HG03558 (cell line): ENCODE data around the gene PPP1R16B.
A peak's percentile ranks its signal among the peaks of the same experiment; 100 is the strongest.

Source experiments
- ATAC-seq: cut with Tn5 transposase; IDR thresholded peaks from one replicate; pipeline ENCODE4 v1.9.1; 2021; ENCODE audit warnings: moderate number of reproducible peaks; ENCODE audit not compliant: unreplicated experiment; ENCODE audit errors: extremely low read depth

The PPP1R16B gene

GRCh38 chr20:38926142-38926933, 120.8 kb downstream of the PPP1R16B start, which contains the start of gene FAM83D:
Gene FAM83D, plus strand, starts transcription at chr20:38926417. Its CDS starts 26 bp downstream, at chr20:38926443.
- peak; percentile 87 for ATAC-seq

DNA sequence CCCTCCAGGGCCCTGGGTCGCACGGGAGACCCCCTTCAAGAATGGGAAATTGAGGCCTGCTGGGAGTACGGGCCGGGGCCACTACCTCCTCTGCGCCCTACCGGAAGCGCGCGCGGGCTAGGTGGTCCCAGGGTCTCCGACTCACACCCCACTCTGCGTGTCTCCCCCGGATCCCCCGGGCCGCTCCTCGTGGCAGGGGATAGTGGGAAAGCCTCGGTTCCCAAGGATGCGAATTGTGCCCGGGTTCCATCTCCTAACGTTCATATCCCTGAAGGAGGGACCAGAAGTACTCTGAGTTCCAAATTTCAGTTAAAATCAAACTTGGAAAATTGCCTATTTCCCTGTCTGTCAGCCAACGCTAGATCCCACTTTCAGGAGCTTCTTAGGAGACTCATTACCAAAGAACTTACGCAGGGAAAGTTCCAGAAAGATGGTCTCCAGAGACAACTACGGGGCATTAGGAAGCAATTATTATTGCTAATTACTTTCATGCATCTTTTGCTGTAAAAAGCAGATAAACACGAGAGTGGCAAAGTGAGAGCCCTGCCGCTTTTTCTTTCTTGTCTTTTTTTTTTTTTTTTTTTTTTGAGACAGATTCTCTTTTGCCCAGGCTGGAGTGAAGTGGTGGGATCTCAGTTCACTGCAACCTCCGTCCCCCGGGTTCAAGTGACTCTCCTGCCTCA, 121.6 kb downstream of the PPP1R16B start:
- no peak for ATAC-seq

DNA sequence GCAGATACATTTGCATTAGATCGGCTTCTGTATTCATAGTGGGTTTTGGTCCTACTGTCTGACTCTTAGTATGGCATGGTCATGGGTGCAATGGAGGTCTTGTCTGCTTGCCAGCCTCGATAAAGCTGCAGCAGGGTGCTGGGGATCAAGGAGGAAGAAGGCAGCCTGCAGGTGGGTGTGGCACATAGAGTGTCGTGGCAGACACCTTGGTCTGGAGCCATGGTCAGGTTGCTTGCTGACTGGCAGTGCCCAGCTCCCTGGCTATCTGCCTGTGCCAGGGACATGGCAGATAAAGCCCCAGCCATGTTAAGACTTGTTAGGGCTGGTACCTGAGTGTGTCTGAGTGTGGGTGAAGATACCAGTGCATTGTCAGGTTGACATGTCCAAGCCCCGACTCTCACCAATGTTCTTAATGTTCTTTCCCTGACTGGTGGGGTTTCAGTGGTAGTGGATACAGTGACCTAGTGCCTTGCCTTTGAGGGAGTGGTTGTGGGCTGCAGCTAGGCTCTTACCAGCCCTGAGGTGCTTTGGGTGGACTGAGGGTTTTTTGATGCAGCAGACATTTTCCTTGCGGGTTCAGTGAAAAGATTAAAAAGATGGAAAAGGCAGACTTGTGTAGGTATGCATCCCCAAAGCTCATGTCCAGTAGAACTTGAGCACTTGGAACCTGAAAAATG, 122.5 kb downstream of the PPP1R16B start:
- ATAC-seq, result no peak

GRCh38 chr20:38930242-38930569, 124.7 kb downstream of the PPP1R16B start:
- no peak for ATAC-seq

DNA sequence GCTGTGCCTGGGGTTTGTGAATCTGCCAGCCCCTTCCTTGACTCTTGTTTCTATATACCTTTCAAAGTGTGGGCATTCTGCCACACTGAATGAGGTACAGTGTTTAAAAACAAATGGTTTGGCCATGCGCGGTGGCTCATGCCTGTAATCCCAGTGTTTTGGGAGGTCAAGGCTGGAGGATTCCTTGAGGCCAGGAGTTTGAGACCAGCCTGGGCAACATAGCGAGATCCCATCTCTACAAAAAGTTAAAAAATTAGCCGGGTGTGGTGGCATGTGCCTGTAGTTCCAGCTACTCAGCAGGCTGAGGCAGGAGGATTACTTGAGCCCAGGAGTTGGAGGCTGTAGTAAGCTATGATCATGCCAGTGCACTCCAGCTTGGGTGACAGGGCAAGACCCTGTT, 126.5 kb downstream of the PPP1R16B start:
- no peak for ATAC-seq

- no peak for ATAC-seq
Measured at GRCh38 chr20:38932457-38933120, 127.1 kb downstream of the PPP1R16B start.

DNA sequence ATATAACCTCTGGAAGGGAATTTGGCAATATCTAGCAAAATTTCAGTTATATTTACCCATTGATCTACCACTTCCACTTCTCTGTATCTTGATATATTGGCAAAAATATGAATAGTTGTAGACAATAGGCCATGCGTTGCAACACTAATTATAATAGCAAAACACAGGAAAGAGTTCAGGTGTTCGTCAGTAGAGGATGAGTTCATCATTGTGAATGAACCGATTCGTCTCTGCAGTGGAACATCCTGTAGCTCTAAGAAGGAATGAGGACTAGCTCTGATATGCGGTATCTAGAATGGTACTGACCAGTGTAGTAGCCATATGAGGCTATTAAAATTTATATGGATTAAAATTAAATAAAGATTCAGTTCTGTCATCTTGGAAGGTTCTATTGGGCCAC, 129.0 kb downstream of the PPP1R16B start:
- no peak for ATAC-seq

GRCh38 chr20:38935285-38935684, 129.8 kb downstream of the PPP1R16B start:
- no peak for ATAC-seq

- no peak for ATAC-seq
Measured at GRCh38 chr20:38935967-38936407, 130.5 kb downstream of the PPP1R16B start.

DNA sequence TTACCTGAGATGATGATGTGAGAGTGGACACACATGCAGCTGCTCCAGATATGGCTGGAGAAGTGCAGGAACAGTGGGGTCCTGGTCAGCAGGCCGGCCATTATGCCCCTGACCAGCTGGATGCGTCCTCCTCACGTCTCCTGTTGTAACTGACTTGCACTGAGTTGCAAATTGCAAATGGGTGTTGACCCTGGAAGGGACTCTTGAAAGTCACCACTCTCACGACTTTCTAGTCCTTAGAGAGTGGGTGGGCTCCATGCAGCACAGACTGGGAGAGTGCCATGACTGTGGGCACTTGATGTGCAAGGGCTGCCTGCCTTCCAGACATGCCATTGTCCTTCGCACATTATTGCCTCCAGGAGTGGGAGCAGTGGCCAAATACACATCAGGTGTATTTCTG, 131.5 kb downstream of the PPP1R16B start:
- ATAC-seq, result no peak

GRCh38 chr20:38937978-38938473, 132.5 kb downstream of the PPP1R16B start:
- no peak for ATAC-seq

DNA sequence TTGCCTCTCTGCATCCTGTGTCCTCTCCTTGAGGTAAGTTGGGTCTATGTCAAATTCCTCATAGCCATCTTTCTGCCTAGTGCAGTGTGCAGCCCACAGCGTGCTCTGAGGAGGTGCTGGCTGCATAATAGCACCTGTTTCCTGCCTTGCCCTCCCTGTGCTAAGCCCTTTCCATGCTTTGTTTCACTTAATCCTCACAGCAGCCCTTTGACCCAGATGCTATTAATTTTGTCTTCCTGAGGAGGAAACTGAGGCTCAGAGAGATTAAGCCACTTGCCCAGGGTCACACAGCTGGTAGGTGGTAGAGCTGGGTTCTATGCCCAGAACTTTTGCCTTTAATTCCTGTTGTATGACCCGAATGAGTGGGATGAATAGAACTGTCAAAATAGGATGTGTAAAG, 134.2 kb downstream of the PPP1R16B start:
- ATAC-seq, result no peak

DNA sequence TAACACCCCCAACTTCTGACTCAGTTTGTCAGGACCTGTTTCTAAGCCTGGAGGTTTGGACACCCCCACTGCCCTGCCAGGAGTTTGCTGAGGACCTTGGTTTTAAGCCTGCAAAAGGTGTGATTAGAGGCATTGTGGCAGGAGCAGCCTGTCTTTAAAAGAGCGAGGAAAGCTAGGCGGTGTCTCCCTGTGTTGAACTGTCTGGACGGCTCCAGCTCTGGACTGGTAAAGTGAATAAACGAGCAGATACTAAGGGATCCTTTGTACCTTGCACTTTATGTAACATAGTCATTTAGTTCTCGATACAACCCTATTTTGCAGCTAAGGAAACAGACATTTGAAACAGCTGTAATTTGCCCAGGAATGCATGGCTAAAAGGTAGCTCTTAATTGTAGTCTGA, 135.1 kb downstream of the PPP1R16B start:
- ATAC-seq, result no peak

GRCh38 chr20:38941726-38942389, 136.4 kb downstream of the PPP1R16B start:
- ATAC-seq, result no peak

GRCh38 chr20:38945012-38945411, 139.5 kb downstream of the PPP1R16B start:
- ATAC-seq, result no peak

DNA sequence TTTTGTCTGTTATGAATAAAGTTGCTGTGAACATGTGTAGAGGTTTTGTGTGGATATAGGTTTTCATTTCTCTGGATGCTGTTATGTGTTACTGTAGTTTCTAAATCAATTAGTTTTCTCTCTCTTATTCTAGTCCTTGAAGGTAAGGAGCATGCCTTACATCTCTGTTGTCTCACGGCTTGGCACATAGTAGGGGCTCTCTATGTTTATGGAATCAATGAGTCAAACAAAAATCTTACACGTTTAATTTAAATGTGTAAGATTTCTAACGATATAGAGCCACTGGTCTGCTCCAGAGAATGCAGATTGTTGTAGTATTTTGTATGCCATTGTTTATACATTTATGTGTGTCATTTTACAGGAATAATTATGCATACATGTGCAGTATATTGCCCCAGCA, 141.3 kb downstream of the PPP1R16B start:
- no peak for ATAC-seq

GRCh38 chr20:38947931-38948362, 142.4 kb downstream of the PPP1R16B start:
- no peak for ATAC-seq

- ATAC-seq, result no peak
Measured at GRCh38 chr20:38950254-38950653, 144.8 kb downstream of the PPP1R16B start.

DNA sequence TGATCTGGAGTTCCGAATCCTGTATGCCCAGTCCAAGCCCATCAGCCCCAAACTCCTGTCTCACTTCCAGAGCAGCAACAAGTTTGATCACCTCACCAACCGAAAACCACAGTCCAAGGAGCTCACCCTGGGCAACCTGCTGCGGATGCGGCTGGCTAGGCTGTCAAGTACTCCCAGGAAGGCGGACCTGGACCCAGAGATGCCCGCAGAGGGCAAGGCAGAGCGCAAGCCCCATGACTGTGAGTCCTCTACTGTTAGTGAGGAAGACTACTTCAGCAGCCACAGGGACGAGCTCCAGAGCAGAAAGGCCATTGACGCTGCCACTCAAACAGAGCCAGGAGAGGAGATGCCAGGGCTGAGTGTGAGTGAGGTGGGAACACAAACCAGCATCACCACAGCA, 146.1 kb downstream of the PPP1R16B start:
- ATAC-seq, result no peak

- ATAC-seq, result no peak
Measured at GRCh38 chr20:38952153-38952552, 146.7 kb downstream of the PPP1R16B start.
